Stomach (tissue), 9 donors: Measurements from ENCODE around the gene SHOX. TPM values are rescaled to one million over a fixed set of nuclear protein-coding genes. Genes with fewer than 3 reads are reported as not detected.

Experiments
- DNase-seq, 2 donors: peaks; one replicate each; pipeline versions ENCODE4 v3.0.0 to v3.0.0-alpha.2; 2013 to 2019
- H3K27ac ChIP-seq, 5 donors: fragments of 200-600 bp in 4 of 5; sonication (generic) in 4 of 5; one replicate each; pipeline ENCODE4 v1.5.1; 2013 to 2019; ENCODE audit warnings: mild to moderate bottlenecking in 1 of 5, moderate library complexity in 1 of 5
- H3K27me3 ChIP-seq, 3 donors: fragments of 200-600 bp; sonication (generic); one replicate each; pipeline ENCODE4 v1.5.1; 2017 to 2019; ENCODE audit warnings: mixed run types in 1 of 3
- H3K36me3 ChIP-seq, 4 donors: fragments of 200-600 bp; sonication (generic); 1 replicate in 3 of 4; 2 replicates in 1 of 4; pipeline ENCODE4 v1.5.1; 2016 to 2019
- H3K4me1 ChIP-seq, 4 donors: fragments of 200-600 bp; sonication (generic); one replicate each; pipeline ENCODE4 v1.5.1; 2016 to 2019
- H3K4me3 ChIP-seq, 4 donors: fragments of 200-600 bp; sonication (generic) in 3 of 4; one replicate each; pipeline ENCODE4 v1.5.1; 2016 to 2019; ENCODE audit warnings: mild to moderate bottlenecking in 1 of 4
- H3K9me3 ChIP-seq, 4 donors: fragments of 200-600 bp; sonication (generic); one replicate each; pipeline ENCODE4 v1.5.1; 2016 to 2019
- CTCF ChIP-seq, 7 experiments: fragments of 450-650 bp in 4 of 7; fragments of 200-600 bp in 3 of 7; sonication (generic) in 3 of 7; IDR thresholded peaks; one replicate each; pipeline ENCODE4 v1.5.1; 2016 to 2019; ENCODE audit warnings: antibody characterized with exemption in 7 of 7, control low read depth in 2 of 7, mild to moderate bottlenecking in 1 of 7
- EP300 ChIP-seq: sonication (generic); formaldehyde crosslinking; IDR thresholded peaks from one replicate; pipeline ENCODE4 v1.6.1; 2017; ENCODE audit warnings: antibody characterized with exemption
- POLR2A ChIP-seq, 4 donors: fragments of 450-650 bp; IDR thresholded peaks; one replicate each; pipeline ENCODE4 v1.6.1; 2016; ENCODE audit warnings: antibody characterized with exemption in 4 of 4, control low read depth in 2 of 4, mild to moderate bottlenecking in 1 of 4, moderate library complexity in 1 of 4
- POLR2AphosphoS5 ChIP-seq, 3 donors: sonication (generic); formaldehyde crosslinking; IDR thresholded peaks; one replicate each; pipeline ENCODE4 v1.6.1; 2016; ENCODE audit warnings: antibody characterized with exemption in 3 of 3
- WGBS, 5 donors: extraction: QIAGEN DNeasy Blood & Tissue Kit in 3 of 5; methylation state at CpG; one replicate each; pipeline versions ENCODE4 v1.1.5 to v1.1.7; 2013 to 2018; 5-methylcytosine and 5-hydroxymethylcytosine counted together
- intact Hi-C: fragments of 100-400 bp; cut with DNase I; formaldehyde crosslinking; loops from one replicate; pipeline ENCODE4 v1.15.1; 2023; ENCODE audit warnings: low total_unique reads
- polyA plus RNA-seq, 3 donors: library from polyadenylated mRNA; stranded (reverse); fragments of 200-250 nt; gene quantifications; one replicate each; pipeline ENCODE4 v1.2.3, GENCODE V29; 2013
- total RNA-seq, 5 donors: library from RNA; depleted of rRNA; stranded (reverse); fragments of >200 nt; gene quantifications; one replicate each; pipeline versions ENCODE4 v1.1.0 to v1.2.3, GENCODE V29; 2014 to 2016
- donor health status: healthy with polysubstance abuse.
- donor health status: Bipolar disorder and iron deficiency.
- donor health status: healthy.

The SHOX gene
- total and polyA plus RNA-seq, 8 donors: 7.5 TPM; not detected in 7

- intact Hi-C loops: no loop called here
Measured at GRCh38 chrX:698206-698605, 67.6 kb downstream of the SHOX start.

GRCh38 chrX:700936-701335 is 70.3 kb downstream of the SHOX start:
- Histone ChIP-seq H3K4me3 (no peak overlapping the region), H3K4me1 (no peaks in the 10 kb centered on the region), H3K9me3 (peaks cover 0 to 74% (median 55%) of the 10 kb centered on the region in 4 donors), H3K27me3 (no peaks in the 10 kb centered on the region), H3K27ac (no peak overlapping the region), H3K36me3 (no peaks in the 10 kb centered on the region)
- 41 to 57% (median 48%) methylated on average over 6 of the region's 6 CpGs for WGBS, 5 donors
- TF ChIP-seq CTCF (IDR thresholded peaks at IDR 0.05) (no peak), POLR2AphosphoS5 (IDR thresholded peaks at IDR 0.05) (no peak), EP300 (no peak), POLR2A (IDR thresholded peaks at IDR 0.05) (no peak)
- intact Hi-C loops: no loop called here
- DNase-seq: no peak

More at GRCh38 chrX:698206-698605, 67.6 kb downstream of the SHOX start:
- H3K4me1 ChIP-seq: no peaks in the 10 kb centered on the region
- no peaks in the 10 kb centered on the region for H3K36me3 ChIP-seq
- H3K27me3 ChIP-seq: no peaks in the 10 kb centered on the region
- H3K4me3 ChIP-seq: no peak overlapping the region
- 68 to 84% (median 79%) methylated on average over 20 of the region's 20 CpGs for WGBS, 5 donors
- TF ChIP-seq POLR2A (IDR thresholded peaks at IDR 0.05) (no peak), CTCF (IDR thresholded peaks at IDR 0.05) (no peak), EP300 (no peak), POLR2AphosphoS5 (IDR thresholded peaks at IDR 0.05) (no peak)
- no peak for DNase-seq
- no peak overlapping the region for H3K27ac ChIP-seq
- peaks cover 0 to 87% (median 54%) of the 10 kb centered on the region in 4 donors for H3K9me3 ChIP-seq

- H3K36me3 ChIP-seq: no peaks in the 10 kb centered on the region
- H3K27ac ChIP-seq: no peak overlapping the region
- H3K4me1 ChIP-seq: no peaks in the 10 kb centered on the region
- H3K4me3 ChIP-seq: no peak overlapping the region
- intact Hi-C loops: no loop called here
- no peak for DNase-seq
- 78 to 89% (median 83%) methylated on average over 5 of the region's 5 CpGs for WGBS, 5 donors
- peaks cover 0 to 77% (median 58%) of the 10 kb centered on the region in 4 donors for H3K9me3 ChIP-seq
- no peaks in the 10 kb centered on the region for H3K27me3 ChIP-seq
- no peak for TF ChIP-seq EP300
Measured at GRCh38 chrX:701673-702072, 71.1 kb downstream of the SHOX start.

GRCh38 chrX:703466-703865 is 72.9 kb downstream of the SHOX start:
- Histone ChIP-seq H3K4me3 (no peak overlapping the region), H3K27ac (no peak overlapping the region), H3K9me3 (peaks cover 0 to 71% (median 57%) of the 10 kb centered on the region in 4 donors), H3K27me3 (no peaks in the 10 kb centered on the region), H3K36me3 (no peaks in the 10 kb centered on the region), H3K4me1 (no peaks in the 10 kb centered on the region)
- intact Hi-C loops: no loop called here
- no peak for DNase-seq
- TF ChIP-seq POLR2A (IDR thresholded peaks at IDR 0.05) (no peak), CTCF (IDR thresholded peaks at IDR 0.05) (no peak), POLR2AphosphoS5 (IDR thresholded peaks at IDR 0.05) (no peak), EP300 (no peak)
- WGBS, 5 donors: 76 to 81% (median 79%) methylated on average over 2 of the region's 2 CpGs

GRCh38 chrX:703866-704265 is 73.3 kb downstream of the SHOX start:
- no peak for DNase-seq
- WGBS, 5 donors: 73 to 85% (median 80%) methylated on average over 3 of the region's 3 CpGs
- no peak for TF ChIP-seq POLR2A (IDR thresholded peaks at IDR 0.05)
- no peak for TF ChIP-seq CTCF (IDR thresholded peaks at IDR 0.05)
- no peak for TF ChIP-seq POLR2AphosphoS5 (IDR thresholded peaks at IDR 0.05)
- no peak for TF ChIP-seq EP300

More at GRCh38 chrX:703866-704265, 73.3 kb downstream of the SHOX start:
- H3K4me3 ChIP-seq: no peak overlapping the region
- H3K4me1 ChIP-seq: no peaks in the 10 kb centered on the region
- H3K27ac ChIP-seq: no peak overlapping the region
- intact Hi-C loops: no loop called here
- no peaks in the 10 kb centered on the region for H3K27me3 ChIP-seq
- H3K9me3 ChIP-seq: peaks cover 0 to 68% (median 55%) of the 10 kb centered on the region in 4 donors
- no peaks in the 10 kb centered on the region for H3K36me3 ChIP-seq
